Stimulated activated effector memory CD8-positive, alpha-beta T cell treated with anti-CD3 and anti-CD28 coated beads, Interleukin-12 subunit alpha, Interleukin-12 subunit beta, amount 100 ng/mL, for 72 hours (primary cell): ENCODE measurements around the gene GDAP1L1.
A peak's percentile ranks its signal among the peaks of the same experiment; 100 is the strongest.

Experiments
- ATAC-seq: fragments of 150-1000 bp; cut with Tn5 transposase; 2 replicates; pipeline ENCODE4 v1.10.0; 2021
- DNase-seq, 2 donors: peaks; one replicate each; pipeline ENCODE4 v3.0.0; 2021 to 2022; ENCODE audit warnings: low spot score in 2 of 2
- H3K27ac Mint-ChIP-seq: one replicate; pipeline ENCODE4 v1.8.0; 2022; ENCODE audit warnings: mild to moderate bottlenecking, mixed read lengths
- H3K36me3 Mint-ChIP-seq: one replicate; pipeline ENCODE4 v1.8.0; 2022; ENCODE audit warnings: mild to moderate bottlenecking, mixed read lengths
- H3K4me1 Mint-ChIP-seq: one replicate; pipeline ENCODE4 v1.8.0; 2022; ENCODE audit warnings: mixed read lengths
- H3K4me3 Mint-ChIP-seq: one replicate; pipeline ENCODE4 v1.8.0; 2022; ENCODE audit warnings: mild to moderate bottlenecking, mixed read lengths
- H3K9me3 Mint-ChIP-seq: one replicate; pipeline ENCODE4 v1.8.0; 2022; ENCODE audit warnings: mixed read lengths

The GDAP1L1 gene

GRCh38 chr20:44247131-44247571 is at the start of gene GDAP1L1:
TSS of gene GDAP1L1 (plus strand) at chr20:44247308. CDS start at chr20:44247335, 27 bp downstream.
- H3K9me3 Mint-ChIP-seq = no peaks in the 10 kb centered on the region
- H3K4me3 Mint-ChIP-seq = peak within 1 kb of the TSS; percentile 11
- H3K27ac Mint-ChIP-seq = no peak within 1 kb of the TSS
- no peaks in the 10 kb centered on the region for H3K4me1 Mint-ChIP-seq
- no peaks in the 10 kb centered on the region for H3K36me3 Mint-ChIP-seq
- ATAC-seq (no peak), DNase-seq (no peak)

GRCh38 chr20:44198872-44199271 is 48.2 kb upstream of the GDAP1L1 start:
- H3K27ac Mint-ChIP-seq = peak overlapping the region; percentile 41
- no peaks in the 10 kb centered on the region for H3K9me3 Mint-ChIP-seq
- peaks cover 84% of the 10 kb centered on the region for H3K36me3 Mint-ChIP-seq
- ATAC-seq (peak; percentile 99), DNase-seq (peak; percentile 18 to 63)
- no peak overlapping the region for H3K4me3 Mint-ChIP-seq
- peaks cover 18% of the 10 kb centered on the region for H3K4me1 Mint-ChIP-seq

GRCh38 chr20:44199877-44200276 is 47.2 kb upstream of the GDAP1L1 start:
- Mint-ChIP-seq H3K27ac (no peak overlapping the region), H3K9me3 (no peaks in the 10 kb centered on the region), H3K36me3 (peaks cover 94% of the 10 kb centered on the region), H3K4me1 (peaks cover 24% of the 10 kb centered on the region), H3K4me3 (no peak overlapping the region)
- ATAC-seq = no peak
- DNase-seq = no peak

GRCh38 chr20:44200371-44200770 is 46.7 kb upstream of the GDAP1L1 start:
- peaks cover 98% of the 10 kb centered on the region for H3K36me3 Mint-ChIP-seq
- no peak overlapping the region for H3K27ac Mint-ChIP-seq
- DNase-seq (no peak), ATAC-seq (no peak)
- H3K4me1 Mint-ChIP-seq = peaks cover 24% of the 10 kb centered on the region
- H3K9me3 Mint-ChIP-seq = no peaks in the 10 kb centered on the region
- no peak overlapping the region for H3K4me3 Mint-ChIP-seq

GRCh38 chr20:44200983-44201382 is 46.1 kb upstream of the GDAP1L1 start:
- H3K36me3 Mint-ChIP-seq = peaks cover 98% of the 10 kb centered on the region
- H3K4me3 Mint-ChIP-seq = no peak overlapping the region

GRCh38 chr20:44203161-44203560 is 43.9 kb upstream of the GDAP1L1 start:
- Mint-ChIP-seq H3K9me3 (no peaks in the 10 kb centered on the region), H3K4me1 (peaks cover 43% of the 10 kb centered on the region), H3K4me3 (no peak overlapping the region), H3K36me3 (peaks cover 94% of the 10 kb centered on the region), H3K27ac (no peak overlapping the region)
- no peak for DNase-seq
- no peak for ATAC-seq

More at GRCh38 chr20:44200983-44201382, 46.1 kb upstream of the GDAP1L1 start:
- Mint-ChIP-seq H3K9me3 (no peaks in the 10 kb centered on the region), H3K4me1 (peaks cover 24% of the 10 kb centered on the region), H3K27ac (no peak overlapping the region)
- ATAC-seq = no peak
- DNase-seq = no peak

- Mint-ChIP-seq H3K27ac (no peak overlapping the region), H3K9me3 (no peaks in the 10 kb centered on the region), H3K4me3 (no peak overlapping the region), H3K4me1 (peaks cover 45% of the 10 kb centered on the region), H3K36me3 (peaks cover 85% of the 10 kb centered on the region)
- DNase-seq (no peak), ATAC-seq (peak; percentile 74)
These were observed 42.8 kb upstream of the GDAP1L1 start for GRCh38 chr20:44204156-44204831.

- no peaks in the 10 kb centered on the region for H3K9me3 Mint-ChIP-seq
- peaks cover 45% of the 10 kb centered on the region for H3K4me1 Mint-ChIP-seq
- ATAC-seq (no peak), DNase-seq (no peak)
- H3K36me3 Mint-ChIP-seq = peaks cover 84% of the 10 kb centered on the region
- H3K27ac Mint-ChIP-seq = no peak overlapping the region
- H3K4me3 Mint-ChIP-seq = no peak overlapping the region
These were observed 42.3 kb upstream of the GDAP1L1 start for GRCh38 chr20:44204832-44205215.

GRCh38 chr20:44206132-44206531 is 41.0 kb upstream of the GDAP1L1 start:
- ATAC-seq (no peak), DNase-seq (no peak)
- Mint-ChIP-seq H3K9me3 (no peaks in the 10 kb centered on the region), H3K4me1 (peaks cover 45% of the 10 kb centered on the region), H3K4me3 (no peak overlapping the region), H3K36me3 (peaks cover 84% of the 10 kb centered on the region), H3K27ac (no peak overlapping the region)

GRCh38 chr20:44207126-44207723 is 39.9 kb upstream of the GDAP1L1 start:
- peaks cover 53% of the 10 kb centered on the region for H3K4me1 Mint-ChIP-seq

GRCh38 chr20:44208165-44208564 is 38.9 kb upstream of the GDAP1L1 start:
- peaks cover 53% of the 10 kb centered on the region for H3K4me1 Mint-ChIP-seq
- peaks cover 64% of the 10 kb centered on the region for H3K36me3 Mint-ChIP-seq
- peak overlapping the region; percentile 99 for H3K4me3 Mint-ChIP-seq
- no peak overlapping the region for H3K27ac Mint-ChIP-seq
- no peak for ATAC-seq
- no peak for DNase-seq
- no peaks in the 10 kb centered on the region for H3K9me3 Mint-ChIP-seq

More at GRCh38 chr20:44207126-44207723, 39.9 kb upstream of the GDAP1L1 start:
- no peak for ATAC-seq
- DNase-seq = no peak
- Mint-ChIP-seq H3K27ac (peak overlapping the region; percentile 50), H3K4me3 (peak overlapping the region; percentile 99), H3K9me3 (no peaks in the 10 kb centered on the region), H3K36me3 (peaks cover 74% of the 10 kb centered on the region)

- Mint-ChIP-seq H3K4me1 (peaks cover 53% of the 10 kb centered on the region), H3K9me3 (no peaks in the 10 kb centered on the region), H3K4me3 (peak overlapping the region; percentile 99), H3K27ac (peak overlapping the region; percentile 99), H3K36me3 (peaks cover 58% of the 10 kb centered on the region)
- DNase-seq = no peak
- ATAC-seq = no peak
These were observed 38.3 kb upstream of the GDAP1L1 start for GRCh38 chr20:44208770-44209169.

- H3K4me3 Mint-ChIP-seq = peak overlapping the region; percentile 99
- ATAC-seq = no peak
- H3K27ac Mint-ChIP-seq = peak overlapping the region; percentile 99
- no peaks in the 10 kb centered on the region for H3K9me3 Mint-ChIP-seq
- peaks cover 47% of the 10 kb centered on the region for H3K4me1 Mint-ChIP-seq
- DNase-seq = no peak
- peaks cover 47% of the 10 kb centered on the region for H3K36me3 Mint-ChIP-seq
These were observed 37.3 kb upstream of the GDAP1L1 start for GRCh38 chr20:44209686-44210405.

- H3K27ac Mint-ChIP-seq = peak within 1 kb of the TSS; percentile 99
These were observed 36.5 kb upstream of the GDAP1L1 start, which contains the start of gene OSER1 for GRCh38 chr20:44210406-44211176. TSS of gene OSER1 (minus strand) at chr20:44210771. CDS start at chr20:44206957, 3,814 bp downstream.

More at GRCh38 chr20:44210406-44211176, 36.5 kb upstream of the GDAP1L1 start, which contains the start of gene OSER1:
- Mint-ChIP-seq H3K4me1 (peaks cover 55% of the 10 kb centered on the region), H3K9me3 (no peaks in the 10 kb centered on the region), H3K4me3 (peak within 1 kb of the TSS; percentile 99), H3K36me3 (peaks cover 40% of the 10 kb centered on the region)
- peak; percentile 98 to 99 for DNase-seq
- ATAC-seq = peak; percentile 89
